Measurements from ENCODE around the gene MPP4. TPM values are rescaled to one million over a fixed set of nuclear protein-coding genes. Genes with fewer than 3 reads are reported as not detected.

Gene MPP4
- polyA plus RNA-seq, 3 donors: 0.02 to 0.15 TPM; not detected in 1

Other genes starting within 250 kb of the MPP4 start
- gene TRAK2, start 247.2 kb downstream of the MPP4 start, polyA plus RNA-seq: 10 to 100 TPM in 2 of 3 donors, 1 to 10 TPM in 1; 7.7 to 66.6 (median 15.0) TPM
- gene STRADB, start 246.9 kb downstream of the MPP4 start, polyA plus RNA-seq: 10 to 100 TPM; 12.7 to 41.1 (median 28.0) TPM
- gene TMEM237, start 55.1 kb downstream of the MPP4 start, polyA plus RNA-seq: 10 to 100 TPM in 2 of 3 donors, 1 to 10 TPM in 1; 3.3 to 19.7 (median 10.6) TPM
- 10 to 100 TPM in 1 of 3 donors, 1 to 10 TPM in 2; 4.1 to 11.6 (median 8.1) TPM for gene ALS2, start 82.3 kb upstream of the MPP4 start, polyA plus RNA-seq
- 1 to 10 TPM in 1 of 3 donors, under 1 TPM in 2; 0.30 to 4.9 (median 0.58) TPM for gene CDK15, start 107.9 kb upstream of the MPP4 start, polyA plus RNA-seq

Data from adipose tissue (tissue), 3 donors.